Subcutaneous adipose tissue (tissue), 4 donors: ENCODE data around the gene PCYT1B. TPM values are rescaled to one million over a fixed set of nuclear protein-coding genes. Genes with fewer than 3 reads are reported as not detected.

Experiments used
- CTCF ChIP-seq: fragments of 450-650 bp; IDR thresholded peaks from one replicate; pipeline ENCODE4 v1.5.1; 2016; ENCODE audit warnings: low read depth, mild to moderate bottlenecking, control low read depth, antibody characterized with exemption, moderate library complexity
- total RNA-seq, 4 donors: library from RNA; depleted of rRNA; stranded (reverse); fragments of >200 nt; gene quantifications; one replicate each; pipeline ENCODE4 v1.1.0, GENCODE V29; 2016

PCYT1B gene
- total RNA-seq, 4 donors from 2014 or later = not detected

GRCh38 chrX:24659106-24659505, 12.0 kb upstream of the PCYT1B start:
- TF ChIP-seq CTCF = no peak

GRCh38 chrX:24658421-24658820, 11.3 kb upstream of the PCYT1B start:
- no peak for TF ChIP-seq CTCF

GRCh38 chrX:24657671-24658386, 10.7 kb upstream of the PCYT1B start:
- TF ChIP-seq CTCF = no peak

GRCh38 chrX:24651783-24652182, 4.6 kb upstream of the PCYT1B start:
- TF ChIP-seq CTCF = no peak

- TF ChIP-seq CTCF = no peak
These were observed 1.3 kb upstream of the PCYT1B start for GRCh38 chrX:24648495-24648894.

- TF ChIP-seq CTCF = no peak
These were observed 383 bp downstream of the PCYT1B start for GRCh38 chrX:24646745-24647182.

- TF ChIP-seq CTCF = no peak
These were observed 1.1 kb downstream of the PCYT1B start for GRCh38 chrX:24646006-24646405.
